Activated T-helper 17 cell treated with anti-CD3 and anti-CD28 coated beads, Interleukin-2, amount 50 U/mL, for 72 hours (primary cell): ENCODE results near the gene RYR3. TPM values are rescaled to one million over a fixed set of nuclear protein-coding genes. Genes with fewer than 3 reads are reported as not detected.
"Not testable (repeated sequence)": the region's sequence is repeated elsewhere in the genome, so short reads cannot be mapped to it uniquely, and the experiment has no call there.

Experiments
- ATAC-seq: fragments of 150-1000 bp; cut with Tn5 transposase; replicated peaks from 2 replicates; pipeline ENCODE4 v1.10.0; 2021; ENCODE audit warnings: mild to moderate bottlenecking, moderate library complexity
- H3K27ac Mint-ChIP-seq: one replicate; pipeline ENCODE4 v1.8.0; 2022; ENCODE audit warnings: mixed read lengths
- H3K27me3 Mint-ChIP-seq: one replicate; pipeline ENCODE4 v1.8.0; 2022; ENCODE audit warnings: mixed read lengths
- H3K36me3 Mint-ChIP-seq: one replicate; pipeline ENCODE4 v1.8.0; 2022; ENCODE audit warnings: low read depth, mild to moderate bottlenecking, mixed read lengths
- H3K4me1 Mint-ChIP-seq: one replicate; pipeline ENCODE4 v1.8.0; 2022; ENCODE audit warnings: mixed read lengths
- H3K4me3 Mint-ChIP-seq: one replicate; pipeline ENCODE4 v1.8.0; 2022; ENCODE audit warnings: mild to moderate bottlenecking, mixed read lengths
- H3K9me3 Mint-ChIP-seq: one replicate; pipeline ENCODE4 v1.8.0; 2022; ENCODE audit warnings: mixed read lengths
- total RNA-seq, 2 donors: library from RNA; stranded (reverse); gene quantifications; one replicate each; pipeline ENCODE4 v1.2.3, GENCODE V29; 2022

Gene RYR3
- total RNA-seq, 2 donors from 2014 or later: not detected

- H3K4me1 Mint-ChIP-seq: no peaks in the 10 kb centered on the region
- H3K27me3 Mint-ChIP-seq: peaks cover 30% of the 10 kb centered on the region
- H3K9me3 Mint-ChIP-seq: no peaks in the 10 kb centered on the region
- no peak for ATAC-seq
- H3K36me3 Mint-ChIP-seq: no peaks in the 10 kb centered on the region
- no peak overlapping the region for H3K4me3 Mint-ChIP-seq
- H3K27ac Mint-ChIP-seq: no peak overlapping the region
Observed at GRCh38 chr15:33810073-33810595, 499.4 kb downstream of the RYR3 start.

GRCh38 chr15:33810806-33811205 lies 500.0 kb downstream of the RYR3 start:
- H3K27me3 Mint-ChIP-seq: peaks cover 30% of the 10 kb centered on the region
- no peaks in the 10 kb centered on the region for H3K9me3 Mint-ChIP-seq
- no peak for ATAC-seq
- H3K27ac Mint-ChIP-seq: no peak overlapping the region
- no peaks in the 10 kb centered on the region for H3K4me1 Mint-ChIP-seq
- no peaks in the 10 kb centered on the region for H3K36me3 Mint-ChIP-seq
- no peak overlapping the region for H3K4me3 Mint-ChIP-seq

- H3K27me3 Mint-ChIP-seq: peaks cover 18% of the 10 kb centered on the region
- ATAC-seq: no peak
- H3K4me3 Mint-ChIP-seq: no peak overlapping the region
Observed at GRCh38 chr15:33813891-33814290, 503.1 kb downstream of the RYR3 start.

GRCh38 chr15:33819499-33819898 lies 508.7 kb downstream of the RYR3 start:
- not testable (repeated sequence) for H3K27ac Mint-ChIP-seq, H3K4me3 Mint-ChIP-seq, H3K9me3 Mint-ChIP-seq, ATAC-seq, H3K4me1 Mint-ChIP-seq, H3K27me3 Mint-ChIP-seq, H3K36me3 Mint-ChIP-seq

More at GRCh38 chr15:33813891-33814290, 503.1 kb downstream of the RYR3 start:
- no peaks in the 10 kb centered on the region for H3K36me3 Mint-ChIP-seq
- H3K27ac Mint-ChIP-seq: no peak overlapping the region
- no peaks in the 10 kb centered on the region for H3K4me1 Mint-ChIP-seq
- H3K9me3 Mint-ChIP-seq: no peaks in the 10 kb centered on the region

GRCh38 chr15:33822479-33822878 lies 511.7 kb downstream of the RYR3 start:
- Mint-ChIP-seq H3K4me1 (no peaks in the 10 kb centered on the region), H3K9me3 (no peaks in the 10 kb centered on the region), H3K27me3 (peaks cover 16% of the 10 kb centered on the region), H3K4me3 (no peak overlapping the region), H3K27ac (no peak overlapping the region), H3K36me3 (no peaks in the 10 kb centered on the region)
- ATAC-seq: no peak

GRCh38 chr15:33823119-33823518 lies 512.4 kb downstream of the RYR3 start:
- Mint-ChIP-seq H3K27me3 (peaks cover 16% of the 10 kb centered on the region), H3K36me3 (no peaks in the 10 kb centered on the region), H3K9me3 (no peaks in the 10 kb centered on the region), H3K4me3 (no peak overlapping the region), H3K27ac (no peak overlapping the region), H3K4me1 (no peaks in the 10 kb centered on the region)
- ATAC-seq: no peak

GRCh38 chr15:33825453-33825852 lies 514.7 kb downstream of the RYR3 start:
- ATAC-seq: no peak
- H3K27me3 Mint-ChIP-seq: peaks cover 16% of the 10 kb centered on the region
- no peaks in the 10 kb centered on the region for H3K36me3 Mint-ChIP-seq
- H3K4me3 Mint-ChIP-seq: no peak overlapping the region
- H3K4me1 Mint-ChIP-seq: no peaks in the 10 kb centered on the region
- no peak overlapping the region for H3K27ac Mint-ChIP-seq
- no peaks in the 10 kb centered on the region for H3K9me3 Mint-ChIP-seq

- no peaks in the 10 kb centered on the region for H3K4me1 Mint-ChIP-seq
- H3K9me3 Mint-ChIP-seq: no peaks in the 10 kb centered on the region
- H3K27me3 Mint-ChIP-seq: peaks cover 16% of the 10 kb centered on the region
- no peak for ATAC-seq
- H3K4me3 Mint-ChIP-seq: no peak overlapping the region
- no peaks in the 10 kb centered on the region for H3K36me3 Mint-ChIP-seq
- no peak overlapping the region for H3K27ac Mint-ChIP-seq
Observed at GRCh38 chr15:33826201-33826600, 515.4 kb downstream of the RYR3 start.

GRCh38 chr15:33830351-33830750 lies 519.6 kb downstream of the RYR3 start:
- Mint-ChIP-seq H3K27me3 (peaks cover 18% of the 10 kb centered on the region), H3K9me3 (no peaks in the 10 kb centered on the region), H3K36me3 (no peaks in the 10 kb centered on the region), H3K27ac (no peak overlapping the region), H3K4me3 (no peak overlapping the region), H3K4me1 (no peaks in the 10 kb centered on the region)
- ATAC-seq: no peak

GRCh38 chr15:33831646-33832045 lies 520.9 kb downstream of the RYR3 start:
- H3K27me3 Mint-ChIP-seq: peaks cover 12% of the 10 kb centered on the region
- no peak overlapping the region for H3K27ac Mint-ChIP-seq
- H3K4me3 Mint-ChIP-seq: no peak overlapping the region
- ATAC-seq: no peak
- no peaks in the 10 kb centered on the region for H3K9me3 Mint-ChIP-seq
- H3K36me3 Mint-ChIP-seq: no peaks in the 10 kb centered on the region
- no peaks in the 10 kb centered on the region for H3K4me1 Mint-ChIP-seq

GRCh38 chr15:33834892-33835743 lies 524.4 kb downstream of the RYR3 start:
- Mint-ChIP-seq H3K9me3 (peaks cover 4% of the 10 kb centered on the region), H3K27me3 (peaks cover 7% of the 10 kb centered on the region), H3K4me3 (no peak overlapping the region), H3K36me3 (no peaks in the 10 kb centered on the region), H3K4me1 (no peaks in the 10 kb centered on the region), H3K27ac (no peak overlapping the region)
- ATAC-seq: no peak

GRCh38 chr15:33837294-33837693 lies 526.5 kb downstream of the RYR3 start:
- no peaks in the 10 kb centered on the region for H3K36me3 Mint-ChIP-seq
- no peak for ATAC-seq
- H3K9me3 Mint-ChIP-seq: peaks cover 4% of the 10 kb centered on the region
- peaks cover 2% of the 10 kb centered on the region for H3K27me3 Mint-ChIP-seq
- no peak overlapping the region for H3K4me3 Mint-ChIP-seq
- H3K4me1 Mint-ChIP-seq: no peaks in the 10 kb centered on the region
- H3K27ac Mint-ChIP-seq: no peak overlapping the region

- Mint-ChIP-seq H3K27me3 (peaks cover 4% of the 10 kb centered on the region), H3K4me1 (no peaks in the 10 kb centered on the region), H3K36me3 (no peaks in the 10 kb centered on the region), H3K9me3 (peaks cover 4% of the 10 kb centered on the region), H3K4me3 (no peak overlapping the region), H3K27ac (no peak overlapping the region)
- no peak for ATAC-seq
Observed at GRCh38 chr15:33839540-33839939, 528.8 kb downstream of the RYR3 start.

- Mint-ChIP-seq H3K27me3 (peaks cover 7% of the 10 kb centered on the region), H3K36me3 (no peaks in the 10 kb centered on the region), H3K4me1 (no peaks in the 10 kb centered on the region), H3K4me3 (no peak overlapping the region), H3K27ac (no peak overlapping the region), H3K9me3 (peaks cover 4% of the 10 kb centered on the region)
- no peak for ATAC-seq
Observed at GRCh38 chr15:33840615-33841014, 529.8 kb downstream of the RYR3 start.

GRCh38 chr15:33844186-33844585 lies 533.4 kb downstream of the RYR3 start:
- Mint-ChIP-seq H3K27ac (no peak overlapping the region), H3K27me3 (peaks cover 10% of the 10 kb centered on the region), H3K9me3 (peaks cover 3% of the 10 kb centered on the region), H3K4me3 (no peak overlapping the region), H3K4me1 (no peaks in the 10 kb centered on the region), H3K36me3 (no peaks in the 10 kb centered on the region)
- ATAC-seq: no peak
